Measurements from ENCODE around the gene CALB2. TPM values are rescaled to one million over a fixed set of nuclear protein-coding genes. Genes with fewer than 3 reads are reported as not detected.
"Not testable (repeated sequence)": the region's sequence is repeated elsewhere in the genome, so short reads cannot be mapped to it uniquely, and the experiment has no call there.

The CALB2 gene
- total RNA-seq: 1 to 10 TPM; 4.4 to 6.6 TPM
- long read RNA-seq, partial matches to known transcripts: 1 of 1 reads
- long read RNA-seq, other reads (novel, unspliced or antisense): 0 of 1 reads

GRCh38 chr16:71358464-71358998 lies at the start of gene CALB2:
CALB2 (plus strand) TSS chr16:71358723; CDS start chr16:71358793, 70 bp downstream.
- ATAC-seq: peak; percentile 94
- DNase-seq: peak; percentile 29 to 75
- intact Hi-C loops (cut with DNase I, micrococcal nuclease): no loop called here

- intact Hi-C loops (cut with DNase I, micrococcal nuclease): no loop called here
- ATAC-seq (no peak), DNase-seq (peak in 1 of 2 donors; percentile 8)
Measured at GRCh38 chr16:71311553-71312158, 46.9 kb upstream of the CALB2 start.

DNA sequence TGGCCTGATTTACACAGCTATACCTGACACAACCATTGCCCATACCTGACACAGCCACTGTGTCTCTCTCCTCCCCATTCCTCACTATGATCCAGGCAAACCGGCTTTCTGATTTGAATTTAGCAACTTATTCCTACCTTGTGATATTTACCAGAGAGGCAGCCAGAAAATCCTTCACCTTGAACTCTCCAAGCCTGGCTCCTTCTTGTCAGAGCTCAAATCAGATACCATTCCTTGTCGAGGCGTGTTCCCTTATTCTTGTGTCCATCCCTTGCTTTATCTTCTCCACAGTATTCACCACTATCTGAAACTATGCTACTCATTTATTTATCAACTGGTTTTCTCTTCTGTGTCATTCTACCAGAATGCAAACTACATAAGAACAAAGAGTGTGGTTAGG lies 44.9 kb upstream of the CALB2 start:
- ATAC-seq: not testable (repeated sequence)

DNA sequence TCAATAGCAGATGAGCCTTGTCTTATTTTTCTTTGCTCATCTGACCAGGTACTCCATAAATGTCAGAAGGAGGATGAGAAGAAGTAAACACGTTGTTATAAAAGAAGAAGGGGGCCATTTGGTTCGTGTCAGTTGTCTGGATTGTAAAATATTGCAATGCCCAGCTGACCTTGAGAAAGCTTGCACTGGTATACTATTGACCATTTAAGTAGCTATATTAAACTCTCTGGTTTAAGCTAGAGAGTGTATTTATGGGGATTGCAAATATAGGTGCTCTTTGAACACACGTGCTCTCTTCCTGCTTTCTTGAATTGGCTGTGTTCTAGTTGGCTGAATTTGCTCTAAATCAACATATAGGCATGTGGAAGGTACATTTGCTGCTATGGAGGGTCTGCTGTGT lies 43.3 kb upstream of the CALB2 start:
- DNase-seq (no peak), ATAC-seq (no peak)
- intact Hi-C loops (cut with DNase I, micrococcal nuclease): no loop called here

More for the DNA sequence above, 44.9 kb upstream of the CALB2 start:
- DNase-seq; intact Hi-C loops (cut with DNase I, micrococcal nuclease): not testable (repeated sequence)

GRCh38 chr16:71319999-71320398 lies 38.5 kb upstream of the CALB2 start:
- intact Hi-C loops (cut with DNase I, micrococcal nuclease): no loop called here

DNA sequence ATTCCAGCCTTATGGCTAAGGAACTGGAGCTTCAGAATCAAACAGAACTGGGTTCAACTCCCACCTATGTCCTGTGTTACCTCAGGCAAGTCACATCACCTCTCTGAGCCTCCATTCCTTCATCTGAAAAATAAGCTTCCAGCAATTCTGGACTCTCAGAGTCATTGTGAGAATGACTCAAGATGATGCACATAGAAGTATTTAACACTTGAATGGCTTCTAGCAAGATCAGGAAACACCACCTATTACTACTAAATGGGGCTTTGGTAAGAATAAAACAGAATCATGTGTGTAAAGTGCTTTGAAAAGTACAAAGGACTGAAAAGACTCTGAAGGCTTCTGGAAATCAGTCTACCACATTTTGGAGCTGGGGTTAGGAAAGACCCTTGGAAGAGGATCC lies 30.8 kb upstream of the CALB2 start:
- ATAC-seq (no peak), DNase-seq (no peak)
- intact Hi-C loops (cut with DNase I, micrococcal nuclease): no loop called here

More at GRCh38 chr16:71319999-71320398, 38.5 kb upstream of the CALB2 start:
- no peak for DNase-seq
- no peak for ATAC-seq

- intact Hi-C loops (cut with DNase I, micrococcal nuclease): no loop called here
- no peak for DNase-seq
- ATAC-seq: no peak
Measured at GRCh38 chr16:71328151-71328550, 30.4 kb upstream of the CALB2 start.

- intact Hi-C loops (cut with DNase I, micrococcal nuclease): no loop called here
- DNase-seq: no peak
- ATAC-seq: no peak
Measured at GRCh38 chr16:71337631-71338030, 20.9 kb upstream of the CALB2 start.

- DNase-seq: no peak
- ATAC-seq: no peak
- intact Hi-C loops (cut with DNase I, micrococcal nuclease): no loop called here
Measured at GRCh38 chr16:71338193-71338592, 20.3 kb upstream of the CALB2 start.

DNA sequence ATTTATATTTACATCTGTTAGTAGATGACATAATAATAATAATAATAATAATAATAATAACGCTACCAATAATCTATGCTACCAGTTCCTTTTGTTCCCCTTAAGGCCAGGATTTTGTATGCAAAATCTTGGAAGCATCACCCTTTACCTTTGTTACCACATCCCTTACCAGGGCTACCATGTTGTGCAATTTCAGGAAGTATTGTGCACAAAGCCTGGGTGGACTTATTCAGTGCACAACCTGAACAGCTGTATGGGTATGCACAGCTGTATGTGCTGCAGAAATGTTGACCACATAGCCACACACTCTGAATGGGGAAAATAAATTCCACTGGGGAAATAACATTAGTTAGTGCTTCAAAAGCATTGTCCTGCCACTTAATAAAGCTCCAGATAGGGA lies 19.9 kb upstream of the CALB2 start:
- intact Hi-C loops (cut with DNase I, micrococcal nuclease): no loop called here
- DNase-seq: no peak
- ATAC-seq: no peak

DNA sequence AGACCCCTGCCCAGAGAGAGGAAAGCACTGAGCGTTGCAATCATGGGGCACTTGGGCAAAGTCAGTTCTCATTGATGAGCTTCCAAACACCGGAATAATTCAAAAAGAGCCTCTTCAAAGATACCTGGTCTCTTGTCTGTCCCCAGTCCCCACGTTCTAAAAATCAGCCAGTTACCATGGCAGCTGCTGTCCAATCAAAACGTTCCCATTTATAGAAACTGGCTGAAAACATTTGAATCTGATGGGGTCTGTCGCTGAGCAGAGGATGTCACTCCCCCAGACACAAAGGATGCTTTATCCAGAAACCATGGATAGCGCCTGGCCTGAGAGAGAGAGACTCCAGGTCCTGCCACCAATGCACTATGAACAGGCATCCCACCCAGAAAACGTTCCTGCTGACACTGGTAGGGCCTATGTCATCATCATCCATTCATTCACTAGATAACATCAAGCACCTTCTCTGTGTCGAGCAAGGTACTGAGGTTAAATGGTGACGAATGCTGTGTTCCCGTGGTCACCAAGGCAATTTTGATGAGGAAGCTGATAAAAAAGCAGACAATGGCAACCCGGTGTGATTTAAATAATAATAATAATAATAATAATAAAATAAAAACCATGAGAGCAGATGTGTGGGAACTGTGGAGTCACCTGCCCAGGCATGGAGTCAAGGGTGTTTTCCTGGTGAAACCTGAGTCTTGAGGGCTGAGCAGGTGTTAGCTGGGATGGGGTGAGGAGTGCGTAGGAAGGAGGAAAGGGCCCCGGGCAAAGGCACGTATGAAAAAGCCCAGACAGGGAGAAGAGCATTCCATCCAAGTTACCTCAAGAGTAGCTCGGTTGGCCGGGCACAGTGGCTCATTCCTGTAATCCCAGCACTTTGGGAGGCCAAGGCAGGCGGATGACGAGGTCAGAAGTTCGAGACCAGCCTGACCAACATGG lies 19.0 kb upstream of the CALB2 start:
- ATAC-seq (no peak), DNase-seq (no peak)
- intact Hi-C loops (cut with DNase I, micrococcal nuclease): no loop called here

DNA sequence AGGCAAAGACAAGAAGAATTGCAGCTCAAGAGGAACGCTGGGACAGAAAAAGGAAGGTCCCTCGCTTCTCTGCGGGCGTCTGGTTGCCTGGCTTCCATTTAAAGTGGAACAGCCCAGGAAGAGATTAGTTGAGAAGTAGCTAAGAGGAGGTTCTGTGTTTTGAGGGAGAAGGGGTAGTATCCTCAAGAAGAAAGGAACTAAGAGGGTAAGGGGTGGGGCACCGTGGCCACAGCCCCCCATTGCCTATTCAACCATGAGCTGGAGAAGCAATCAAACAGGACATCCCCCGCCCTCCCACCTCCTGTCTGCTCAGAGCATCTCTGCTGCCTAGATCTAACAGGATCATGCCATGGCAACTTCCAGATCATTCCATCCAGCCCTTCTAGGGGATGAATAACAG lies 18.1 kb upstream of the CALB2 start:
- intact Hi-C loops (cut with DNase I, micrococcal nuclease): no loop called here
- DNase-seq (no peak), ATAC-seq (no peak)

GRCh38 chr16:71341881-71342280 lies 16.6 kb upstream of the CALB2 start:
- intact Hi-C loops (cut with DNase I, micrococcal nuclease): no loop called here
- DNase-seq (no peak), ATAC-seq (no peak)

- intact Hi-C loops (cut with DNase I, micrococcal nuclease): no loop called here
- no peak for DNase-seq
- no peak for ATAC-seq
Measured at GRCh38 chr16:71343078-71343477, 15.4 kb upstream of the CALB2 start.

GRCh38 chr16:71344315-71344905 lies 14.1 kb upstream of the CALB2 start:
- no peak for ATAC-seq
- intact Hi-C loops (cut with DNase I, micrococcal nuclease): no loop called here

DNA sequence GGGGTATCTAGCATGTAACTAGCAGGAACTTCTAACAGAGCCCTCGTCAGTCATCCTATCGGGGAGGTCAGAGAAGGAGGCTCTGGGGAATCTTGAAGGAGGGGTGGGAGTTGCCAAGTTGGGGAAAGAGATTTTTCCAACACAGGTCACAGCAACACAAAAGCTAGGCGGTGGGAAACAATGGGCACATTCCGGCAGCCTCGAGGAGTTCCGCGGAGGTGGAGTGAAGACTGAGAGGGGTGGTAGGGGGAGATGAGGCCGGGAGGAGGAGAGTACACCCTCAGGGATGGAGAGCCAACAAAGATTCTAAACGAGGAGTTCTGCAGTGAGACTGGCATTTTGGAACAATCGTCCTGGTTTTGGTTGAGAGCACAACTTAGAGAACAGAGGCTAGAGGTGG lies 13.5 kb upstream of the CALB2 start:
- intact Hi-C loops (cut with DNase I, micrococcal nuclease): no loop called here
- ATAC-seq: no peak
- no peak for DNase-seq

More at GRCh38 chr16:71344315-71344905, 14.1 kb upstream of the CALB2 start:
- no peak for DNase-seq

DNA sequence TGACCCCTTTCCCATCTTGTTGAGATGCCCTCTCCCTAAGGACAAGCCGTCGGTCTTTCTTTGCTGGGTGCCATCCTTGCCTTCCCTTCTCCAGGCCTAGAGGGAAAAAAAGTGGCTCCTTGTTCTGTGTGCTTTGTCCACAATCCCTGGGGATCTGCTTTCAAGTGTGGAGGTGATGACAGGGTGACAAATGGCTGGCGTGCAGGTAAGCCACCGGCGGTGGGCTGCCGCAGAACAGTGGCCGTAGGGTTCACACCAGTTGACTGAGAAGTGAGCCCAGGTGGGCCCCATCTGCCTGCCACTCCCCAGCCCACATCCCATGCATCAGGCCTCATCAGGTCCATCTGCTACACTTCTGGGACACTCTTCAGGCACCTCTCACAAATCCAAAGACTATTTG lies 11.4 kb upstream of the CALB2 start:
- intact Hi-C loops (cut with DNase I, micrococcal nuclease): no loop called here
- DNase-seq (no peak), ATAC-seq (no peak)

- no peak for ATAC-seq
- no peak for DNase-seq
- intact Hi-C loops (cut with DNase I, micrococcal nuclease): no loop called here
Measured at GRCh38 chr16:71348262-71349085, 10.0 kb upstream of the CALB2 start.
